Endothelial cell (in vitro differentiated cells): ENCODE measurements around the gene DDTL. TPM values are rescaled to one million over a fixed set of nuclear protein-coding genes. Genes with fewer than 3 reads are reported as not detected.
"Not testable (repeated sequence)": the region's sequence is repeated elsewhere in the genome, so short reads cannot be mapped to it uniquely, and the experiment has no call there.

Source experiments
- DNase-seq: peaks from one replicate; pipeline ENCODE4 v3.0.0; 2021; ENCODE audit warnings: low spot score
- H3K27ac Mint-ChIP-seq: one replicate; pipeline ENCODE4 v1.8.0; 2021; ENCODE audit warnings: mixed read lengths, inconsistent platforms; ENCODE audit not compliant: unreplicated experiment
- H3K27me3 Mint-ChIP-seq: one replicate; pipeline ENCODE4 v1.8.0; 2021; ENCODE audit warnings: mild to moderate bottlenecking, moderate library complexity, mixed read lengths, inconsistent platforms; ENCODE audit not compliant: unreplicated experiment
- H3K36me3 Mint-ChIP-seq: one replicate; pipeline ENCODE4 v1.8.0; 2021; ENCODE audit warnings: mild to moderate bottlenecking, low read depth, mixed read lengths, inconsistent platforms; ENCODE audit not compliant: unreplicated experiment
- H3K4me1 Mint-ChIP-seq: one replicate; pipeline ENCODE4 v1.8.0; 2021; ENCODE audit warnings: mild to moderate bottlenecking, mixed read lengths, inconsistent platforms; ENCODE audit not compliant: unreplicated experiment
- H3K4me3 Mint-ChIP-seq: one replicate; pipeline ENCODE4 v1.8.0; 2021; ENCODE audit warnings: mild to moderate bottlenecking, mixed read lengths, inconsistent platforms; ENCODE audit not compliant: unreplicated experiment
- H3K9me3 Mint-ChIP-seq: one replicate; pipeline ENCODE4 v1.8.0; 2021; ENCODE audit warnings: mixed read lengths, inconsistent platforms; ENCODE audit not compliant: unreplicated experiment
- CTCF ChIP-seq: fragments of 200-600 bp; sonication (generic); IDR thresholded peaks from one replicate; pipeline ENCODE4 v1.5.0; 2021; ENCODE audit warnings: antibody characterized with exemption; ENCODE audit not compliant: unreplicated experiment
- total RNA-seq: library from RNA; stranded (reverse); fragmentation: NEBNext Ultra II Directional; extraction: Animal tissue kit (Norgen Biotek cat#: 25700); gene quantifications from one replicate; pipeline ENCODE4 v1.2.1, GENCODE V29; 2021; ENCODE audit not compliant: unreplicated experiment

Gene DDTL
- total RNA-seq, 1 donor from 2014 or later, result 1.4 TPM

GRCh38 chr22:23955886-23956285, 10.8 kb upstream of the DDTL start:
- not testable (repeated sequence) for H3K36me3 Mint-ChIP-seq, DNase-seq, H3K9me3 Mint-ChIP-seq, H3K27me3 Mint-ChIP-seq, H3K4me1 Mint-ChIP-seq, H3K27ac Mint-ChIP-seq, H3K4me3 Mint-ChIP-seq

GRCh38 chr22:23956301-23956900, 10.3 kb upstream of the DDTL start:
- TF ChIP-seq CTCF, result peak; percentile 74
- DNase-seq, result peak; percentile 89
- not testable (repeated sequence) for H3K27ac Mint-ChIP-seq, H3K4me1 Mint-ChIP-seq, H3K27me3 Mint-ChIP-seq, H3K36me3 Mint-ChIP-seq, H3K9me3 Mint-ChIP-seq
- peak overlapping the region; percentile 34 for H3K4me3 Mint-ChIP-seq

GRCh38 chr22:23961084-23961771, 5.5 kb upstream of the DDTL start, which contains the start of gene GSTT2B:
Gene GSTT2B, minus strand, starts transcription at chr22:23961195. Its CDS starts 64 bp downstream, at chr22:23961131.
- H3K9me3 Mint-ChIP-seq, H3K27ac Mint-ChIP-seq, DNase-seq, H3K27me3 Mint-ChIP-seq, H3K36me3 Mint-ChIP-seq, H3K4me1 Mint-ChIP-seq, H3K4me3 Mint-ChIP-seq: not testable (repeated sequence)

- H3K9me3 Mint-ChIP-seq, result not testable (repeated sequence)
Observed at GRCh38 chr22:23966094-23966493, 594 bp upstream of the DDTL start.

GRCh38 chr22:23969071-23969470, 2.4 kb downstream of the DDTL start:
- H3K36me3 Mint-ChIP-seq, result peaks cover 15% of the 10 kb centered on the region

More at GRCh38 chr22:23966094-23966493, 594 bp upstream of the DDTL start:
- H3K27ac Mint-ChIP-seq, H3K4me1 Mint-ChIP-seq, H3K4me3 Mint-ChIP-seq, H3K27me3 Mint-ChIP-seq, DNase-seq: not testable (repeated sequence)
- H3K36me3 Mint-ChIP-seq, result peaks cover 12% of the 10 kb centered on the region

GRCh38 chr22:23970201-23970641, 3.5 kb downstream of the DDTL start:
- Mint-ChIP-seq H3K9me3 (no peaks in the 10 kb centered on the region), H3K4me1 (peaks cover 3% of the 10 kb centered on the region), H3K27me3 (no peaks in the 10 kb centered on the region), H3K27ac (no peak overlapping the region), H3K4me3 (peak overlapping the region; percentile 23), H3K36me3 (peaks cover 15% of the 10 kb centered on the region)
- no peak for DNase-seq
- TF ChIP-seq CTCF, result no peak

More at GRCh38 chr22:23969071-23969470, 2.4 kb downstream of the DDTL start:
- Mint-ChIP-seq H3K9me3 (no peaks in the 10 kb centered on the region), H3K4me1 (peaks cover 3% of the 10 kb centered on the region), H3K27ac (no peak overlapping the region), H3K27me3 (no peaks in the 10 kb centered on the region), H3K4me3 (peak overlapping the region; percentile 65)
- TF ChIP-seq CTCF, result no peak
- DNase-seq, result no peak
